GM12878 (cell line): ENCODE measurements around the gene TMEM181. TPM values are rescaled to one million over a fixed set of nuclear protein-coding genes. Genes with fewer than 3 reads are reported as not detected.

Source experiments
- ATAC-seq: fragments of 200-7000 bp; cut with Tn5 transposase; 3 replicates; pipeline ENCODE4 v1.9.1; 2020; ENCODE audit warnings: mild to moderate bottlenecking, moderate library complexity
- BruUV-seq: library from RNA; stranded (reverse); fragments of 400-500 nt; replicated peaks from 2 replicates; lab custom pipeline; 2021; lab: Mats Ljungman, UMichigan
- CTCF ChIA-PET: fragments of 300-600 bp; sonication (Branson Sonifier 250); formaldehyde crosslinking; extraction: SDS; loops from one replicate; lab custom pipeline; 2021; ENCODE audit warnings: inconsistent platforms; lab: Yijun Ruan, JAX
- POLR2A ChIA-PET: fragments of 350-600 bp; formaldehyde crosslinking; extraction: SDS; loops from one replicate; lab custom pipeline; 2021; ENCODE audit warnings: inconsistent platforms; lab: Charles Lee
- RAD21 ChIA-PET: fragments of 300-600 bp; sonication (Branson Sonifier 250); formaldehyde crosslinking; loops from one replicate; lab custom pipeline; 2023; ENCODE audit warnings: antibody characterized with exemption; ENCODE audit not compliant: unreplicated experiment; lab: Charles Lee
- SMC1A ChIA-PET: fragments of 300-600 bp; sonication (Branson Sonifier 250); formaldehyde crosslinking; loops from one replicate; lab custom pipeline; 2023; ENCODE audit not compliant: unreplicated experiment, uncharacterized antibody; lab: Charles Lee
- DNase-seq: peaks from one replicate; pipeline ENCODE4 v3.0.0-alpha.2; 2011; ENCODE audit warnings: low read depth, low spot score
- FAIRE-seq: peaks from 3 replicates; lab custom pipeline; 2011; peaks lifted over from hg19 to GRCh38; lab: Jason Lieb, UNC
- H2AFZ ChIP-seq: 2 replicates; pipeline ENCODE4 v1.6.0; 2011; ENCODE audit warnings: low read depth, low read length, control low read depth; ENCODE audit not compliant: control insufficient read depth
- H3K27ac ChIP-seq: 2 replicates; pipeline ENCODE4 v1.5.1; 2011; ENCODE audit warnings: control low read depth; ENCODE audit not compliant: control insufficient read depth, insufficient read depth
- H3K27me3 ChIP-seq, 2 experiments: replicated peaks in 1 of 2; 2 replicates each; pipeline versions ENCODE4 v1.6.0 to v1.6.1; 2011; ENCODE audit warnings: low read length in 1 of 2; ENCODE audit not compliant: control insufficient read depth in 2 of 2, insufficient read depth in 2 of 2
- H3K36me3 ChIP-seq, 2 experiments: 2 replicates each; pipeline ENCODE4 v1.5.1; 2011; ENCODE audit warnings: low read length in 1 of 2; ENCODE audit not compliant: control insufficient read depth in 2 of 2, insufficient read depth in 2 of 2
- H3K4me1 ChIP-seq: 2 replicates; pipeline ENCODE4 v1.6.1; 2011; ENCODE audit warnings: mild to moderate bottlenecking, low read length, moderate library complexity, mixed read lengths; ENCODE audit not compliant: control insufficient read depth, insufficient read depth
- H3K4me2 ChIP-seq: 2 replicates; pipeline ENCODE4 v1.6.0; 2011; ENCODE audit warnings: control low read depth; ENCODE audit not compliant: control insufficient read depth, insufficient read depth
- H3K4me3 ChIP-seq: fragments of 200-600 bp; sonication (generic); 2 replicates; pipeline ENCODE4 v1.5.1; 2016
- H3K79me2 ChIP-seq: 2 replicates; pipeline ENCODE4 v1.6.0; 2011; ENCODE audit warnings: low read length; ENCODE audit not compliant: control insufficient read depth, insufficient read depth
- H3K9ac ChIP-seq: 2 replicates; pipeline ENCODE4 v1.8.0; 2011; ENCODE audit warnings: low read length, control low read depth, mixed read lengths; ENCODE audit not compliant: control insufficient read depth, insufficient read depth
- H3K9me3 ChIP-seq: replicated peaks from 3 replicates; pipeline ENCODE4 v1.5.1; 2011; ENCODE audit warnings: mild to moderate bottlenecking, low read length; ENCODE audit not compliant: control insufficient read depth, insufficient read depth
- H4K20me1 ChIP-seq: 2 replicates; pipeline ENCODE4 v1.6.0; 2011; ENCODE audit not compliant: control insufficient read depth, insufficient read depth
- CBX5 ChIP-seq: sonication (generic); IDR thresholded peaks from 2 replicates; pipeline ENCODE4 v1.6.1; 2016; ENCODE audit warnings: low read depth, moderate library complexity, mild to moderate bottlenecking, inconsistent platforms
- CHD1 ChIP-seq: IDR thresholded peaks from 2 replicates; pipeline ENCODE4 v1.6.1; 2012; ENCODE audit warnings: low read depth, low read length, improper control_type of control experiment
- ETV6 ChIP-seq, 2 experiments: fragments of 450-650 bp in 1 of 2; IDR thresholded peaks in 1 of 2; conservative IDR thresholded peaks in 1 of 2; 2 replicates each; pipeline ENCODE4 v1.6.1; 2014; ENCODE audit warnings: antibody characterized with exemption in 1 of 2, borderline replicate concordance in 1 of 2, low read depth in 1 of 2, mild to moderate bottlenecking in 1 of 2, moderate library complexity in 1 of 2
- HDGF ChIP-seq: fragments of 450-650 bp; IDR thresholded peaks from 2 replicates; pipeline ENCODE4 v1.6.1; 2016; ENCODE audit warnings: antibody characterized with exemption
- IKZF1 ChIP-seq: fragments of 450-650 bp; conservative IDR thresholded peaks from 2 replicates; pipeline ENCODE4 v1.6.1; 2017; ENCODE audit warnings: antibody characterized with exemption, mild to moderate bottlenecking
- KDM1A ChIP-seq: fragments of 200-600 bp; sonication (generic); IDR thresholded peaks from 2 replicates; pipeline ENCODE4 v1.6.1; 2016; ENCODE audit warnings: borderline replicate concordance
- SMAD1 ChIP-seq: fragments of 450-650 bp; IDR thresholded peaks from 2 replicates; pipeline ENCODE4 v1.6.1; 2018; ENCODE audit warnings: mild to moderate bottlenecking, low read depth; ENCODE audit not compliant: partially characterized antibody
- SPI1 ChIP-seq: IDR thresholded peaks from 2 replicates; pipeline ENCODE4 v1.6.1; 2011; ENCODE audit warnings: low read depth, mild to moderate bottlenecking, low read length, moderate library complexity, borderline replicate concordance; ENCODE audit not compliant: insufficient read depth
- ZBTB33 ChIP-seq: fragments of 450-650 bp; IDR thresholded peaks from 2 replicates; pipeline ENCODE4 v1.6.1; 2017; ENCODE audit warnings: mild to moderate bottlenecking
- ZNF622 ChIP-seq: fragments of 450-650 bp; IDR thresholded peaks from 2 replicates; pipeline ENCODE4 v1.6.1; 2017; ENCODE audit warnings: mild to moderate bottlenecking, inconsistent platforms
- ZZZ3 ChIP-seq: IDR thresholded peaks from 2 replicates; pipeline ENCODE4 v1.6.1; 2011; ENCODE audit warnings: low read depth; ENCODE audit not compliant: control insufficient read depth, insufficient read length
- WGBS: methylation state at CpG from one replicate; pipeline ENCODE4 v1.1.6; 2016; ENCODE audit warnings: low lambda C conversion rate; ENCODE audit not compliant: insufficient replicate concordance, insufficient coverage; ENCODE audit errors: missing lambda C conversion rate; 5-methylcytosine and 5-hydroxymethylcytosine counted together
- in situ Hi-C: fragments of 300-500 bp; cut with MboI; formaldehyde crosslinking; loops from 9 replicates; pipeline ENCODE4 v1.14.3; 2018; ENCODE audit warnings: mixed read lengths
- intact Hi-C: fragments of 100-400 bp; cut with micrococcal nuclease; formaldehyde crosslinking; loops from one replicate; pipeline ENCODE4 v1.14.2; 2022; ENCODE audit not compliant: unreplicated experiment
- polyA plus RNA-seq, 11 experiments: library from polyadenylated mRNA; depleted of rRNA in 4 of 11; unstranded in 6 of 11; stranded (reverse) in 5 of 11; fragments of >200 nt; fragmentation: Nextera tagmentation in 4 of 11; fragmentation: Illumina TruSeq in 1 of 11; extraction: Ambion mirVana in 4 of 11; extraction: Trizol in 1 of 11; gene quantifications; 1 replicate in 1 of 11; 2 replicates in 10 of 11; pipeline versions ENCODE4 v1.2.1 to v1.2.3, GENCODE V29; 2011 to 2016; ENCODE audit warnings: inconsistent platforms in 2 of 11, missing spikeins in 2 of 11, low read depth in 1 of 11
- total RNA-seq, 4 experiments: library from RNA; depleted of rRNA in 3 of 4; stranded (reverse); fragments of >200 nt in 3 of 4; fragmentation: Illumina TruSeq in 1 of 4; extraction: Trizol in 1 of 4; gene quantifications; 2 replicates each; pipeline versions ENCODE4 v1.2.1 to v1.2.3, GENCODE V29; 2013 to 2021

TMEM181 gene
- total and polyA plus RNA-seq, 10 of the 15 experiments (the other 5 are each of a cell fraction or from before 2014, with no cell fraction given): 1.5 to 7.9 (median 5.2) TPM

DNA sequence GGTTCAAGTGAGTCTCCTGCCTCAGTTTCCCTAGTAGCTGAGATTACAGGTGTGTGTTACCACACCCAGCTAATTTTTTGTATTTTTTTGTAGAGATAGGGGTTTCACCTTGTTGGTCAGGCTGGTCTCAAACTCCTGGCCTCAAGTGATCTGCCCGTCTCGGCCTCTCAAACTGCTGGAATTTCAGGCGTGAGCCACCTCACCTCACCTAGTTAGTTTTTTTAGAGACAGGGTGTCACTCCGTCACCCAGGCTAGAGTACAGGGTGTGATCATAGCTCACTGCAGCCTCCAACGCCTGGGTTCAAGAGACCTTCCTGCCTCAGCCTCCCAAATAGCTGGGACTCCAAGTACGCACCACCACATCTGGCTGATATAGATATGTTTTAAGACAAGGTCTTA lies 112.8 kb downstream of the TMEM181 start:
- ChIA-PET SMC1A (interaction anchor here (1.5 to 1.6 kb wide), 2 partner anchors 11 to 19 kb away, joined by 5 to 7 read pairs; no protein-coding TSS in a partner anchor), RAD21 (no interaction called here), CTCF (interaction anchor here (0.6 to 3.5 kb wide), 5 partner anchors 18 to 453 kb away, joined by 3 to 19 read pairs (median 4); no protein-coding TSS in a partner anchor), POLR2A (interaction anchor here (1.2 kb wide), 1 partner anchor 22 kb away, joined by 3 read pairs; no protein-coding TSS in a partner anchor)
- no TSS peak for BruUV-seq
- no peak overlapping the region for H2AFZ ChIP-seq
- FAIRE-seq (no peak), ATAC-seq (no peak), DNase-seq (no peak)
- in situ Hi-C loops: no loop called here
- no peak overlapping the region for H3K4me2 ChIP-seq
- WGBS: 86% methylated on average over 6 of the region's 6 CpGs
- no peak overlapping the region for H3K4me3 ChIP-seq
- H3K36me3 ChIP-seq: no peaks in the 10 kb centered on the region; a peak in 1 of 4 replicates
- H3K4me1 ChIP-seq: peaks cover 2% of the 10 kb centered on the region; the same call in 1 of the 2 replicates
- no peaks in the 10 kb centered on the region for H3K79me2 ChIP-seq
- H4K20me1 ChIP-seq: no peaks in the 10 kb centered on the region
- H3K27me3 ChIP-seq: no peaks in the 10 kb centered on the region
- no peak for TF ChIP-seq HDGF
- no peak for TF ChIP-seq ZBTB33
- TF ChIP-seq CHD1: no peak
- no peak for TF ChIP-seq ETV6 (conservative IDR thresholded peaks at IDR 0.05 in 1 of 2, IDR thresholded peaks at IDR 0.05 in 1 of 2; ENCODE audit: borderline replicate concordance in 1 of 2, low read depth in 1 of 2)
- TF ChIP-seq SPI1: no peak
- no peak for TF ChIP-seq ZNF622
- no peak for TF ChIP-seq ZZZ3
- TF ChIP-seq IKZF1: no peak
- no peak for TF ChIP-seq SMAD1
- TF ChIP-seq CBX5: no peak
- TF ChIP-seq KDM1A: no peak
- no peaks in the 10 kb centered on the region; the same call in 2 of the 3 replicates for H3K9me3 ChIP-seq
- H3K27ac ChIP-seq: no peak overlapping the region
- intact Hi-C loops: no loop called here
- H3K9ac ChIP-seq: no peak overlapping the region
